ENCODE measurements around the gene B4GALT6. TPM values are rescaled to one million over a fixed set of nuclear protein-coding genes. Genes with fewer than 3 reads are reported as not detected.

The B4GALT6 gene
- total RNA-seq, 4 donors from 2014 or later: 1.5 to 11.8 (median 3.9) TPM

DNA sequence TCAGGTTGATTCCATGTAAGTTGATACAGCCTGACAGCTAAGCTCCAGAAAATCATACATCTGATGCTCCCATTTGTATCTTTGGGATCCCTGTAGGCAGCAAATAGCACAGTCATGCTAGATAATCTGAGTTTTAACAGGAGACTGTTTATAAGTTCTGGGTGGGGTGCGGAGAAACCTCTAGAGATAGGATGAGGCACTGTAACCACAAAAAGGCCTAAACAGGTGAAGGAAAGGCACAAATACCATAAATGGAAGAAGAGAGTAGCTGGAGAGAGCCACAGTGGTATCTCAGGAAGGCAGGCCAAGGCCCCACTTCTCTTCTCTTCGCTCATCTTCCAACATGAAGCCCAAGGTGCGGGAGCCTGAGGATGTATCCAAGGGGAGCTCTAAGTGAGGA lies 18.1 kb upstream of the B4GALT6 start:
- Histone ChIP-seq H3K4me1 (no peaks in the 10 kb centered on the region), H3K27ac (no peak overlapping the region), H3K36me3 (no peaks in the 10 kb centered on the region), H3K4me3 (no peak overlapping the region), H3K9me3 (peaks cover 0 to 3% of the 10 kb centered on the region in 2 donors), H3K27me3 (no peaks in the 10 kb centered on the region)
- intact Hi-C loops (cut with DNase I; ENCODE audit: low total_unique reads): no loop called here
- no peak for DNase-seq
- TF ChIP-seq POLR2A (IDR thresholded peaks at IDR 0.05): no peak
- TF ChIP-seq, protein P1, sequence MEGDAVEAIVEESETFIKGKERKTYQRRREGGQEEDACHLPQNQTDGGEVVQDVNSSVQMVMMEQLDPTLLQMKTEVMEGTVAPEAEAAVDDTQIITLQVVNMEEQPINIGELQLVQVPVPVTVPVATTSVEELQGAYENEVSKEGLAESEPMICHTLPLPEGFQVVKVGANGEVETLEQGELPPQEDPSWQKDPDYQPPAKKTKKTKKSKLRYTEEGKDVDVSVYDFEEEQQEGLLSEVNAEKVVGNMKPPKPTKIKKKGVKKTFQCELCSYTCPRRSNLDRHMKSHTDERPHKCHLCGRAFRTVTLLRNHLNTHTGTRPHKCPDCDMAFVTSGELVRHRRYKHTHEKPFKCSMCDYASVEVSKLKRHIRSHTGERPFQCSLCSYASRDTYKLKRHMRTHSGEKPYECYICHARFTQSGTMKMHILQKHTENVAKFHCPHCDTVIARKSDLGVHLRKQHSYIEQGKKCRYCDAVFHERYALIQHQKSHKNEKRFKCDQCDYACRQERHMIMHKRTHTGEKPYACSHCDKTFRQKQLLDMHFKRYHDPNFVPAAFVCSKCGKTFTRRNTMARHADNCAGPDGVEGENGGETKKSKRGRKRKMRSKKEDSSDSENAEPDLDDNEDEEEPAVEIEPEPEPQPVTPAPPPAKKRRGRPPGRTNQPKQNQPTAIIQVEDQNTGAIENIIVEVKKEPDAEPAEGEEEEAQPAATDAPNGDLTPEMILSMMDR (IDR thresholded peaks at IDR 0.05): no peak

DNA sequence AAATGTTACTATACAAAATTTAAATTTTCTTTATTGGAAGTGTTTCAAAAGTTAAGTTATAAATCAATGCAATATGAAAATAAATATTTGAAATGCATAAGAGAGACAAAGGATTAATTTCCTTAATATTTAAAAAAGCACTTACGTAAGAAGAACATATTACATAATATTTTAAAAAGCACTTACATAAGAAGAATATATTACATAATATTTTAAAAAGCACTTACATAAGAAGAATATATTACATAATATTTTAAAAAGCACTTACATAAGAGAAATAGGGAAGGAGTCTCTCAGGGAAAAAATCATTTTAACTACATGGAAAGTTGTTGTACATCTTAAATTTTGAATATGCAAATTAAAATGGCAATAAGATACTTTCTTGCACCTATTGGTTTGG lies 17.4 kb upstream of the B4GALT6 start:
- no peaks in the 10 kb centered on the region for H3K27me3 ChIP-seq
- TF ChIP-seq POLR2A (IDR thresholded peaks at IDR 0.05): no peak
- H3K4me1 ChIP-seq: no peaks in the 10 kb centered on the region
- peaks cover 0 to 3% of the 10 kb centered on the region in 2 donors for H3K9me3 ChIP-seq
- DNase-seq: no peak
- H3K36me3 ChIP-seq: no peaks in the 10 kb centered on the region
- H3K4me3 ChIP-seq: no peak overlapping the region
- H3K27ac ChIP-seq: no peak overlapping the region
- intact Hi-C loops (cut with DNase I; ENCODE audit: low total_unique reads): no loop called here

- Histone ChIP-seq H3K27ac (no peak overlapping the region), H3K36me3 (no peaks in the 10 kb centered on the region), H3K27me3 (no peaks in the 10 kb centered on the region), H3K4me1 (no peaks in the 10 kb centered on the region), H3K4me3 (no peak overlapping the region), H3K9me3 (peaks cover 0 to 3% of the 10 kb centered on the region in 2 donors)
- TF ChIP-seq POLR2A (IDR thresholded peaks at IDR 0.05): no peak
- TF ChIP-seq, protein P1 (IDR thresholded peaks at IDR 0.05): no peak
- intact Hi-C loops (cut with DNase I; ENCODE audit: low total_unique reads): no loop called here
- no peak for DNase-seq
Observed at GRCh38 chr18:31700990-31701389, 16.6 kb upstream of the B4GALT6 start.

GRCh38 chr18:31697351-31698298 lies 13.2 kb upstream of the B4GALT6 start:
- Histone ChIP-seq H3K4me3 (no peak overlapping the region), H3K9me3 (peaks cover 0 to 3% of the 10 kb centered on the region in 2 donors), H3K27ac (no peak overlapping the region), H3K4me1 (no peaks in the 10 kb centered on the region), H3K36me3 (no peaks in the 10 kb centered on the region), H3K27me3 (no peaks in the 10 kb centered on the region)
- intact Hi-C loops (cut with DNase I; ENCODE audit: low total_unique reads): no loop called here
- no peak for TF ChIP-seq POLR2A (IDR thresholded peaks at IDR 0.05)
- TF ChIP-seq, protein P1 (IDR thresholded peaks at IDR 0.05): no peak
- no peak for DNase-seq

DNA sequence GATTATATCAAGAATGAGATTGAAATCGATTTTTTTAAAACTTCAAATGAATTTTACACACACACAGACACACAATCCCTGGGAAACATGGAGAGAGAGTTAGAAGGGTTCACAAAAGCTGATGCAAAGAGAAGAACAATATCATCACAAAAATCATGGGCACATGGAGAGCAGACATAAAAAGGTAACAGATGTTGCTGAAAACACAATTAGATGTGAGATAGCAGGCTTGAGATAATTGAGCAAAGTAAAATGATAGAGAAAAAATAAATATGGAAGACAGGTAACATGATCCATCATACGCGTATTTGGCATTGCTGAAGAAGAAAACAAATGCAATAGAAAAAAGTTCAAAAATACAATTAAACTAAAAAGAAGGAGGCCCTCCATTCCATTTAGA lies 11.6 kb upstream of the B4GALT6 start:
- Histone ChIP-seq H3K9me3 (peaks cover 0 to 3% of the 10 kb centered on the region in 2 donors), H3K36me3 (no peaks in the 10 kb centered on the region), H3K27ac (no peak overlapping the region), H3K27me3 (no peaks in the 10 kb centered on the region), H3K4me1 (no peaks in the 10 kb centered on the region), H3K4me3 (no peak overlapping the region)
- intact Hi-C loops (cut with DNase I; ENCODE audit: low total_unique reads): no loop called here
- TF ChIP-seq POLR2A (IDR thresholded peaks at IDR 0.05): no peak
- TF ChIP-seq, protein P1 (IDR thresholded peaks at IDR 0.05): no peak
- DNase-seq: no peak

All from uterus (tissue), 4 donors.